HG02623 (cell line): ENCODE results near the gene GOLGA6A.
"Not testable (repeated sequence)": the region's sequence is repeated elsewhere in the genome, so short reads cannot be mapped to it uniquely, and the experiment has no call there.

ENCODE experiments used
- ATAC-seq: cut with Tn5 transposase; IDR thresholded peaks from one replicate; pipeline ENCODE4 v1.9.1; 2021; ENCODE audit warnings: moderate library complexity; ENCODE audit not compliant: unreplicated experiment

Gene GOLGA6A

GRCh38 chr15:74082450-74082849 is at the start of gene GOLGA6A:
Gene GOLGA6A, minus strand, starts transcription at chr15:74082550. Its CDS starts 41 bp downstream, at chr15:74082509.
- ATAC-seq, result not testable (repeated sequence)

GRCh38 chr15:74131628-74132413 is 49.5 kb upstream of the GOLGA6A start:
- ATAC-seq, result no peak

GRCh38 chr15:74130849-74131627 is 48.7 kb upstream of the GOLGA6A start:
- no peak for ATAC-seq

- ATAC-seq, result no peak
Observed at GRCh38 chr15:74130155-74130848, 48.0 kb upstream of the GOLGA6A start, which contains the start of gene ISLR2. Gene ISLR2, plus strand, starts transcription at chr15:74130586. Its CDS starts 2,169 bp downstream, at chr15:74132755.

- ATAC-seq, result no peak
Observed at GRCh38 chr15:74129586-74130154, 47.3 kb upstream of the GOLGA6A start.

- no peak for ATAC-seq
Observed at GRCh38 chr15:74128785-74129585, 46.6 kb upstream of the GOLGA6A start.

GRCh38 chr15:74127954-74128784 is 45.8 kb upstream of the GOLGA6A start:
- ATAC-seq, result no peak

GRCh38 chr15:74127255-74127953 is 45.1 kb upstream of the GOLGA6A start:
- no peak for ATAC-seq

- ATAC-seq, result no peak
Observed at GRCh38 chr15:74124759-74125158, 42.4 kb upstream of the GOLGA6A start.

GRCh38 chr15:74124196-74124595 is 41.8 kb upstream of the GOLGA6A start:
- ATAC-seq, result no peak

- ATAC-seq, result no peak
Observed at GRCh38 chr15:74123658-74124057, 41.3 kb upstream of the GOLGA6A start.

GRCh38 chr15:74123131-74123429 is 40.7 kb upstream of the GOLGA6A start:
- ATAC-seq, result no peak

GRCh38 chr15:74122403-74123130 is 40.2 kb upstream of the GOLGA6A start:
- no peak for ATAC-seq

GRCh38 chr15:74121858-74122257 is 39.5 kb upstream of the GOLGA6A start:
- ATAC-seq, result no peak

- no peak for ATAC-seq
Observed at GRCh38 chr15:74121039-74121438, 38.7 kb upstream of the GOLGA6A start.

GRCh38 chr15:74120426-74120825 is 38.1 kb upstream of the GOLGA6A start:
- no peak for ATAC-seq

GRCh38 chr15:74109713-74110112 is 27.4 kb upstream of the GOLGA6A start:
- ATAC-seq, result no peak

- ATAC-seq, result not testable (repeated sequence)
Observed at GRCh38 chr15:74108611-74109010, 26.3 kb upstream of the GOLGA6A start.
